Measurements from ENCODE around the gene DOK5. TPM values are rescaled to one million over a fixed set of nuclear protein-coding genes. Genes with fewer than 3 reads are reported as not detected.

Gene DOK5
- total RNA-seq, 2 donors from 2014 or later = 0.14 to 1.2 TPM

DNA sequence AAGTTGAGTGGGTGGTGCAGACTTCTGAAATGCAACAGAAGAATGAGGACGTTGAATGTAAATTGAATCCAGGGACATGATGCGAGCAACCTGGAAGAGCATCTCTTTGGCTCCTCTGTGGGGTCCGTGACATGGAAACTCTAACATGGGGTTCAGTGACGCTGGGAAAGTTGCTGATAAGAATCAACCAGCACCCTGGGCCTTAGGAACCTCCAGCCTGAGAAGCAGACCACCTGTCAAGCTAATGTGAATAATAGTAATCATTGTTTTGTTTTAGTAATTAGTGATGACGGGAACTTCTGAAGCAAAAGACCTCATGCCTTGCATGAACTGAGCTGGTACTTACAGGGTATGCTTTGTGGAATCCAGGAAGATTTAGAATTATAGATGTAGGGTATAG is 25.2 kb upstream of the DOK5 start:
- Histone ChIP-seq H3K4me1 (replicated peaks) (no peaks in the 10 kb centered on the region), H3K4me3 (no peak overlapping the region)
- 74% methylated on average over 5 of the region's 5 CpGs for WGBS

DNA sequence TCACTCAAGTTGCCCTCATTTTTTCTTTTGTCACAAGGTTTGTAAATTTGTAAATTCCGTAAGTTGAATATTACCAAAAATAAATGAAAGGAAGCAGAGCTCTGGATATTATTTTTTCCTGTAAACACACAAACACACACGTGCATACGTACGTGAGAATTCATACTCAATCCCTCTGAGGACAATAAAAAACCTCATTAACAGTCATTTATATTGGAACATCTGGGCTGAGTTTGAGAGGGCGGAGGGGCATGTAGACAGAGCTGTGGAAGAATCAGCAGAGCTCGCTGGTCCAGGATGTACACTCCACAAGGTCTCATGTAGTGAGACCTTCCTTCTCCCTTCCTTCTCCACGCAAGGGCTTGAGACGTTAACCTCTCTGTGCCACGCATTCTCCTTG is 24.2 kb upstream of the DOK5 start:
- Histone ChIP-seq H3K27me3 (replicated peaks; ENCODE audit: insufficient read depth) (no peaks in the 10 kb centered on the region), H3K27ac (no peak overlapping the region), H3K4me3 (no peak overlapping the region), H3K4me1 (replicated peaks) (no peaks in the 10 kb centered on the region), H3K9me3 (no peaks in the 10 kb centered on the region), H3K36me3 (no peaks in the 10 kb centered on the region)
- DNase-seq (ENCODE audit: low spot score) = no peak
- 83% methylated on average over 9 of the region's 9 CpGs for WGBS
- TF ChIP-seq POLR2A (IDR thresholded peaks at IDR 0.05) (no peak), POLR2AphosphoS5 (IDR thresholded peaks at IDR 0.05) (no peak)
- TF ChIP-seq, protein P1, sequence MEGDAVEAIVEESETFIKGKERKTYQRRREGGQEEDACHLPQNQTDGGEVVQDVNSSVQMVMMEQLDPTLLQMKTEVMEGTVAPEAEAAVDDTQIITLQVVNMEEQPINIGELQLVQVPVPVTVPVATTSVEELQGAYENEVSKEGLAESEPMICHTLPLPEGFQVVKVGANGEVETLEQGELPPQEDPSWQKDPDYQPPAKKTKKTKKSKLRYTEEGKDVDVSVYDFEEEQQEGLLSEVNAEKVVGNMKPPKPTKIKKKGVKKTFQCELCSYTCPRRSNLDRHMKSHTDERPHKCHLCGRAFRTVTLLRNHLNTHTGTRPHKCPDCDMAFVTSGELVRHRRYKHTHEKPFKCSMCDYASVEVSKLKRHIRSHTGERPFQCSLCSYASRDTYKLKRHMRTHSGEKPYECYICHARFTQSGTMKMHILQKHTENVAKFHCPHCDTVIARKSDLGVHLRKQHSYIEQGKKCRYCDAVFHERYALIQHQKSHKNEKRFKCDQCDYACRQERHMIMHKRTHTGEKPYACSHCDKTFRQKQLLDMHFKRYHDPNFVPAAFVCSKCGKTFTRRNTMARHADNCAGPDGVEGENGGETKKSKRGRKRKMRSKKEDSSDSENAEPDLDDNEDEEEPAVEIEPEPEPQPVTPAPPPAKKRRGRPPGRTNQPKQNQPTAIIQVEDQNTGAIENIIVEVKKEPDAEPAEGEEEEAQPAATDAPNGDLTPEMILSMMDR (IDR thresholded peaks at IDR 0.05) = no peak
- intact Hi-C loops (cut with DNase I) = no loop called here

More for the DNA sequence above, 25.2 kb upstream of the DOK5 start:
- Histone ChIP-seq H3K27ac (no peak overlapping the region), H3K9me3 (no peaks in the 10 kb centered on the region), H3K27me3 (replicated peaks; ENCODE audit: insufficient read depth) (no peaks in the 10 kb centered on the region), H3K36me3 (no peaks in the 10 kb centered on the region)
- intact Hi-C loops (cut with DNase I) = no loop called here
- no peak for DNase-seq (ENCODE audit: low spot score)
- TF ChIP-seq POLR2A (IDR thresholded peaks at IDR 0.05) (no peak), POLR2AphosphoS5 (IDR thresholded peaks at IDR 0.05) (no peak)
- TF ChIP-seq, protein P1 (IDR thresholded peaks at IDR 0.05) = no peak

DNA sequence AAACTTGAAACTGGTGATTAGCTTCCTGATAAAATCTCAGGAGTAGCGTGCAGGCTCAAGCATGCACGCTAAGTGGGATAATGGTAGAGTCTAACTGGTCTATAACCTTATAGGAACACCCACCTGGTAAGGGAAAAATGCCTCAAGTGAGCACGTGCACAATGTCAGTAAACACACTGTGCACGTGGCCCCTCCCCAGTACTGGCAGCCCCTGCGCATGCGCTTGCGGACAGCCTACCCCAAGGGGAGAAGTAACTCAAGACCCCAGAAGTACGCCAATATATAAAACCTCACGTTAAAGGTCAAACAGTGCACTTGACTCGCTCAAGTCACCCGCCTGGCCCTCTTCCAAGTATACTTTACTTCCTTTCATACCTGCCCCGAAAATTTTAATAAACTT is 23.1 kb upstream of the DOK5 start:
- H3K27me3 ChIP-seq (replicated peaks; ENCODE audit: insufficient read depth) = no peaks in the 10 kb centered on the region
- no peaks in the 10 kb centered on the region for H3K36me3 ChIP-seq
- DNase-seq (ENCODE audit: low spot score) = no peak
- intact Hi-C loops (cut with DNase I) = no loop called here
- WGBS = 70% methylated on average over 12 of the region's 12 CpGs
- no peak overlapping the region for H3K4me3 ChIP-seq
- no peaks in the 10 kb centered on the region for H3K9me3 ChIP-seq
- TF ChIP-seq, protein P1 (IDR thresholded peaks at IDR 0.05) = no peak
- TF ChIP-seq POLR2AphosphoS5 (IDR thresholded peaks at IDR 0.05) = no peak
- no peak for TF ChIP-seq POLR2A (IDR thresholded peaks at IDR 0.05)
- H3K27ac ChIP-seq = no peak overlapping the region
- no peaks in the 10 kb centered on the region for H3K4me1 ChIP-seq (replicated peaks)

DNA sequence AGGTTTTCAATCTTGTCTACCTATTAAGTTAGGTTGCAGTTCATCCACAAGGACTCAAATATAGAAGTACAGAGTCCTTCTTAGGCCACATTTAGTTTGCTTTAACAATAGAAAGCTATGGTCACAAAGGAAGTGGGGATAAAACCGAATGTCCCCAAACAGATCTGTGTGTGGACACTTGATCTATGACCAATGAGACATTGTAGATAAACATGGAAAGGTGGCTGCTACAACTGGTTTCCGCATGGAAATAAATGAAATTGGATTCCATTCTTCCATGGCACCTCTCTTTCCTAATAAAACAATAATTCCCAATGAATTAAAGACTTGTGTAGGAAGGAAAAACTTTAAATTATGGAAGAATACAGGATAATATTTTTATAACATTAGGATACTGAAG is 20.4 kb upstream of the DOK5 start:
- TF ChIP-seq POLR2A (IDR thresholded peaks at IDR 0.05) (no peak), POLR2AphosphoS5 (IDR thresholded peaks at IDR 0.05) (no peak)
- TF ChIP-seq, protein P1 (IDR thresholded peaks at IDR 0.05) = no peak
- Histone ChIP-seq H3K4me1 (replicated peaks) (no peaks in the 10 kb centered on the region), H3K27me3 (replicated peaks; ENCODE audit: insufficient read depth) (no peaks in the 10 kb centered on the region), H3K4me3 (no peak overlapping the region), H3K27ac (no peak overlapping the region), H3K9me3 (no peaks in the 10 kb centered on the region), H3K36me3 (no peaks in the 10 kb centered on the region)
- WGBS = 95% methylated on average over 2 of the region's 2 CpGs
- intact Hi-C loops (cut with DNase I) = no loop called here
- no peak for DNase-seq (ENCODE audit: low spot score)

DNA sequence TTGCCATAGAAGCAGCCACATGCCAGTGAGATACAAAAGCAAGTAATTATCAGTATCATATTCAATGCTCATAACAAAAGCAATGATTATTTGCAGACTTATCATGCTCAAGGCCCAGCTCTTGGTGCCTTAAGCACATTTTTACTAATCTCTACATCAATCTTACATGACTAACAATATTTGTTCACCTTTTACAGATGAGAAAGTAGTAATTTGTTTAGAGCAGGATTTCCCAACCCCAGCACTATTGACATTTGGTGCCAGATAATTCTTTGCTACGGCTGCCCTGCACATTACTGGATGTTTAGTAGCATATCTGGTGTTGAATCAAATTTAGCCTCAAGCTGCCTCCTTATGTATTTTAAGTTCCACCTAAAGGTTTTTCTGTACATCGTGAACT is 19.0 kb upstream of the DOK5 start:
- 48% methylated on average over 2 of the region's 2 CpGs for WGBS
- intact Hi-C loops (cut with DNase I) = no loop called here
- no peak overlapping the region for H3K27ac ChIP-seq
- H3K27me3 ChIP-seq (replicated peaks; ENCODE audit: insufficient read depth) = no peaks in the 10 kb centered on the region
- TF ChIP-seq POLR2AphosphoS5 (IDR thresholded peaks at IDR 0.05) = no peak
- TF ChIP-seq, protein P1 (IDR thresholded peaks at IDR 0.05) = no peak
- TF ChIP-seq POLR2A (IDR thresholded peaks at IDR 0.05) = no peak
- no peak for DNase-seq (ENCODE audit: low spot score)
- H3K36me3 ChIP-seq = no peaks in the 10 kb centered on the region
- H3K4me1 ChIP-seq (replicated peaks) = no peaks in the 10 kb centered on the region
- no peak overlapping the region for H3K4me3 ChIP-seq
- no peaks in the 10 kb centered on the region for H3K9me3 ChIP-seq

Measured in prostate gland (tissue), 2 donors.